K562 (cell line): ENCODE measurements around the gene SKIC8. TPM values are rescaled to one million over a fixed set of nuclear protein-coding genes. Genes with fewer than 3 reads are reported as not detected.

Source experiments
- DNMT1 ChIP-seq: fragments of 450-650 bp; IDR thresholded peaks from 2 replicates; pipeline ENCODE4 v1.6.1; 2016; ENCODE audit warnings: antibody characterized with exemption, mild to moderate bottlenecking
- HBP1 ChIP-seq: fragments of 450-650 bp; formaldehyde crosslinking; IDR thresholded peaks from 2 replicates; pipeline ENCODE4 v1.4.0; 2022; ENCODE audit warnings: missing genetic modification characterization
- KLF16 ChIP-seq: IDR thresholded peaks from 2 replicates; pipeline ENCODE4 v1.6.1; 2016; ENCODE audit warnings: antibody characterized with exemption
- NR1H2 ChIP-seq: sonication (generic); formaldehyde crosslinking; IDR thresholded peaks from 2 replicates; pipeline ENCODE4 v1.4.0; 2020; ENCODE audit warnings: mild to moderate bottlenecking, missing genetic modification reagents
- RBM15 ChIP-seq: fragments of 200-400 bp; formaldehyde crosslinking; IDR thresholded peaks from 2 replicates; pipeline ENCODE4 v1.6.1; 2018; ENCODE audit warnings: mild to moderate bottlenecking, low read length, moderate library complexity; ENCODE audit not compliant: insufficient read depth
- SREBF2 ChIP-seq: sonication (generic); formaldehyde crosslinking; IDR thresholded peaks from 2 replicates; pipeline ENCODE4 v1.4.0; 2020; ENCODE audit warnings: mild to moderate bottlenecking, missing genetic modification reagents
- TCFL5 ChIP-seq: fragments of 250-450 bp; sonication (Bioruptor Pico); conservative IDR thresholded peaks from 2 replicates; pipeline ENCODE4 v1.6.1; 2021; ENCODE audit warnings: mild to moderate bottlenecking, moderate library complexity, matching md5 sums
- XRCC4 ChIP-seq: IDR thresholded peaks from one replicate; pipeline ENCODE4 v1.6.1; 2011; ENCODE audit not compliant: insufficient read depth, insufficient read length; ENCODE audit errors: extremely low read depth
- ZBTB11 ChIP-seq, 3 experiments: fragments of 200-800 bp in 1 of 3; fragments of 250-450 bp in 1 of 3; fragments of 450-650 bp in 1 of 3; sonication (Bioruptor Pico) in 1 of 3; sonication (Bioruptor generic) in 1 of 3; formaldehyde crosslinking in 1 of 3; IDR thresholded peaks; 2 replicates each; pipeline versions ENCODE4 v1.6.1 to v1.8.0; 2016 to 2022; ENCODE audit warnings: mild to moderate bottlenecking in 2 of 3, missing genetic modification characterization in 2 of 3, missing compliant biosample characterization in 1 of 3, moderate library complexity in 1 of 3
- ZNF124 ChIP-seq: sonication (generic); formaldehyde crosslinking; IDR thresholded peaks from 2 replicates; pipeline ENCODE4 v1.8.1; 2022; ENCODE audit warnings: missing genetic modification reagents
- polyA plus RNA-seq, 8 experiments: library from polyadenylated mRNA; depleted of rRNA in 4 of 8; stranded (reverse) in 5 of 8; unstranded in 3 of 8; fragments of >200 nt; fragmentation: Nextera tagmentation in 2 of 8; fragmentation: Illumina TruSeq in 1 of 8; extraction: Ambion mirVana in 2 of 8; extraction: Trizol in 1 of 8; gene quantifications; 2 replicates each; pipeline versions ENCODE4 v1.2.1 to v1.2.3, GENCODE V29; 2011 to 2014; ENCODE audit warnings: inconsistent platforms in 1 of 8, missing spikeins in 1 of 8
- total RNA-seq, 7 experiments: library from RNA; depleted of rRNA in 6 of 7; stranded (reverse); fragments of >200 nt in 6 of 7; fragmentation: Illumina TruSeq in 2 of 7; extraction: Trizol in 2 of 7; gene quantifications; 2 replicates each; pipeline versions ENCODE4 v1.2.1 to v1.2.3, GENCODE V29; 2011 to 2021; ENCODE audit warnings: low replicate concordance in 1 of 7

The SKIC8 gene
- total and polyA plus RNA-seq, 9 of the 15 experiments (the other 6 are each of a cell fraction or from before 2014, with no cell fraction given) = 79.5 to 389 (median 146) TPM

DNA sequence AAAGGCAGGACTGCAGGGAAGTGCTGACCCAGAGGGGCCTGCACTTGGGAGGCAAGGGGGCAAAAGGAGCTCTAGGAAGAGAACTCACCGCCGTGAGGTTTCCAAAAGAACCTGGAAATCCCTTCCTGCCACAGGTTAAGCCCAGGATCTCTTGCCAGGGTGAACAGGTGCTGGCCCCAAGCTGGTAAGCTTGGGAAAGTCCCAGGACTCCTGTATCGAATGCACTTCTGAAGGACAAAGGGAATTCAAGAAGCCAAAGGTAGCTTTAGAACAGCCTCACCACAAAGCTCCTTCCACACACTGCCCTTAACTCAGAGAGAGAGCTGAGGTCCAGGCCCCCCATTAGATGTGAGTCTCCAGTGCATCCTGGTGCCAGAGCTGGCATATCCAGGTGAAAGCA is 11.9 kb upstream of the SKIC8 start (continued):
- TF ChIP-seq SREBF2 (CRISPR knock-in tag) (no peak), TCFL5 (no peak), DNMT1 (no peak), HBP1 (CRISPR knock-in tag) (no peak), ZNF124 (no peak), XRCC4 (no peak), NR1H2 (CRISPR knock-in tag) (no peak), KLF16 (no peak), RBM15 (no peak), ZBTB11 (CRISPR knock-in tag; IDR thresholded peaks at IDR 0.05) (no peak)
- TF ChIP-seq, all 486 proteins: peak for 0
